Pancreas (tissue), 10 donors: ENCODE results near the gene CELF4. TPM values are rescaled to one million over a fixed set of nuclear protein-coding genes. Genes with fewer than 3 reads are reported as not detected.

Source experiments
- ATAC-seq, 4 donors: fragments of 200-7000 bp; cut with Tn5 transposase; one replicate each; pipeline versions ENCODE4 v1.8.0 to v1.9.1; 2020; ENCODE audit warnings: mild to moderate bottlenecking in 4 of 4, moderate library complexity in 4 of 4
- DNase-seq, 6 donors: peaks; one replicate each; pipeline ENCODE4 v3.0.0-alpha.2; 2020
- FAIRE-seq: peaks from 2 replicates; lab custom pipeline; 2012; peaks lifted over from hg19 to GRCh38; lab: Jason Lieb, UNC
- H3K27ac ChIP-seq, 4 donors: fragments of 200-600 bp; sonication (generic); 1 replicate in 3 of 4; 2 replicates in 1 of 4; pipeline versions ENCODE4 v1.5.0 to v1.8.0; 2020
- H3K27me3 ChIP-seq, 4 donors: fragments of 200-600 bp; one replicate each; pipeline ENCODE4 v1.8.0; 2021
- H3K36me3 ChIP-seq, 3 donors: fragments of 200-600 bp; sonication (generic) in 1 of 3; one replicate each; pipeline versions ENCODE4 v1.5.0 to v1.8.0; 2020 to 2021
- H3K4me1 ChIP-seq, 3 donors: fragments of 200-600 bp; one replicate each; pipeline ENCODE4 v1.8.0; 2021
- H3K4me3 ChIP-seq, 4 donors: fragments of 200-600 bp; sonication (generic) in 2 of 4; one replicate each; pipeline versions ENCODE4 v1.5.0 to v1.8.0; 2020 to 2021
- H3K9me3 ChIP-seq, 4 donors: fragments of 200-600 bp; one replicate each; pipeline ENCODE4 v1.8.0; 2021
- WGBS, 2 donors: extraction: QIAGEN DNeasy Blood & Tissue Kit; methylation state at CpG; one replicate each; pipeline ENCODE4 v1.1.7; 2013; 5-methylcytosine and 5-hydroxymethylcytosine counted together
- intact Hi-C, 3 donors: fragments of 100-400 bp; cut with DNase I; formaldehyde crosslinking; loops; one replicate each; pipeline versions ENCODE4 v1.11.1 to v1.14.2; 2022
- polyA plus RNA-seq, 2 donors: library from polyadenylated mRNA; stranded (reverse); fragments of 200-250 nt; gene quantifications; one replicate each; pipeline ENCODE4 v1.2.3, GENCODE V29; 2013
- total RNA-seq, 6 donors: library from RNA; stranded (reverse); fragmentation: NEBNext Ultra II Directional in 4 of 6; extraction: Animal tissue kit (Norgen Biotek cat#: 25700) in 4 of 6; gene quantifications; one replicate each; pipeline versions ENCODE4 v1.2.1 to v1.2.4, GENCODE V29; 2021 to 2023
- TF ChIP-seq, protein P1 (sequence below), 4 donors: fragments of 200-600 bp; sonication (generic) in 3 of 4; IDR thresholded peaks; one replicate each; pipeline versions ENCODE4 v1.5.0 to v1.8.0; 2021; ENCODE audit warnings: antibody characterized with exemption in 4 of 4
- donor health status: healthy with polysubstance abuse.
- donor health status: DM: no; HTN: no; CAD: no; lungs with moderate emphysema.
- donor health status: DM: no; HTN: no; CAD: no.
- donor health status: control.
- donor health status: control.
- donor health status: Bipolar disorder and iron deficiency.
- donor health status: DM: yes; HTN: yes; CAD: no.
- donor health status: DM: no; HTN: no; CAD: no.
- donor health status: DM: no; HTN: no; CAD: no.
- donor health status: DM: yes; HTN: yes; CAD: no.

The CELF4 gene
- total and polyA plus RNA-seq, 8 donors = 1.0 to 10.0 (median 2.8) TPM

DNA sequence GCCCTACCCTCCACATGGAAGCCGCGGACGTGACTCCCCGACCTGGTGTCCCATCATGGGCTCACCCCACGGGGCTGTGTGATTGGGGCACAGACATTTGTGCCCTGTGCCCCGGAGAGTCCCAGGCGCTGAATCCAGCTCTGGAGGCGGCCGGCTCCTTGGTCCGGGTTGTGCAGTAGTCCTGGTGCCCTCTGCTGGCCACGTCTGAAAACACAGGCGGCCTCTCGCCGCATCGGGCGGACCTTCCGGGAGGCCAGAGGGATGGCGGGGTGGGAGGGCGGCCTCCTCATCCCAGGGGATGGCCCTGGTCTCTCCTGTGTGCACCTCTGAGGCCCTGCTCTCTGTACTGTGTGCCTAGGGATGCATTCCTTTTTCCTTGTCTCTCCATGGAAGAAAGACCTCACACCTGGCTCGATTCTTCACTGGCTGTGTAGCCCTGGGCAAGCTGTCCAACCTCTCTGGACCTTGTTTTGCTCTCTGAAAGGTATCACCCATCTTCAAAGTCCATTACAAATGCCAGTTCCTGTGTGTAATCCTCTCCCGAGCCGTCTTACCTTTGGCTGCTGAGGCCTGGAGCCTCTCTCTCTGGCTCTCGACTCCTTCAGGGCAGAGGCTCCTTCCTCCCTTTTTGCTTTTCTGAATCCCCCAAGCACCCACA is 27.6 kb downstream of the CELF4 start:
- no peak for FAIRE-seq
- TF ChIP-seq, protein P1, sequence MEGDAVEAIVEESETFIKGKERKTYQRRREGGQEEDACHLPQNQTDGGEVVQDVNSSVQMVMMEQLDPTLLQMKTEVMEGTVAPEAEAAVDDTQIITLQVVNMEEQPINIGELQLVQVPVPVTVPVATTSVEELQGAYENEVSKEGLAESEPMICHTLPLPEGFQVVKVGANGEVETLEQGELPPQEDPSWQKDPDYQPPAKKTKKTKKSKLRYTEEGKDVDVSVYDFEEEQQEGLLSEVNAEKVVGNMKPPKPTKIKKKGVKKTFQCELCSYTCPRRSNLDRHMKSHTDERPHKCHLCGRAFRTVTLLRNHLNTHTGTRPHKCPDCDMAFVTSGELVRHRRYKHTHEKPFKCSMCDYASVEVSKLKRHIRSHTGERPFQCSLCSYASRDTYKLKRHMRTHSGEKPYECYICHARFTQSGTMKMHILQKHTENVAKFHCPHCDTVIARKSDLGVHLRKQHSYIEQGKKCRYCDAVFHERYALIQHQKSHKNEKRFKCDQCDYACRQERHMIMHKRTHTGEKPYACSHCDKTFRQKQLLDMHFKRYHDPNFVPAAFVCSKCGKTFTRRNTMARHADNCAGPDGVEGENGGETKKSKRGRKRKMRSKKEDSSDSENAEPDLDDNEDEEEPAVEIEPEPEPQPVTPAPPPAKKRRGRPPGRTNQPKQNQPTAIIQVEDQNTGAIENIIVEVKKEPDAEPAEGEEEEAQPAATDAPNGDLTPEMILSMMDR (IDR thresholded peaks at IDR 0.05) = peak; percentile 77 to 88 (median 86)
- Histone ChIP-seq H3K4me3 (no peak overlapping the region), H3K4me1 (no peaks in the 10 kb centered on the region), H3K36me3 (no peaks in the 10 kb centered on the region), H3K27me3 (peaks cover 0 to 10% (median 0%) of the 10 kb centered on the region in 4 donors), H3K27ac (no peak overlapping the region), H3K9me3 (no peaks in the 10 kb centered on the region)
- DNase-seq = peak; percentile 45 to 94 (median 80)
- ATAC-seq = peak; percentile 82 to 97 (median 92)
- intact Hi-C loops = loop anchor here in 1 of 3 donors (10.0 kb wide), 2 partner anchors 83 to 193 kb away; no protein-coding TSS in a partner anchor
- 10 to 11% methylated on average over 23 of the region's 23 CpGs for WGBS, 2 donors

DNA sequence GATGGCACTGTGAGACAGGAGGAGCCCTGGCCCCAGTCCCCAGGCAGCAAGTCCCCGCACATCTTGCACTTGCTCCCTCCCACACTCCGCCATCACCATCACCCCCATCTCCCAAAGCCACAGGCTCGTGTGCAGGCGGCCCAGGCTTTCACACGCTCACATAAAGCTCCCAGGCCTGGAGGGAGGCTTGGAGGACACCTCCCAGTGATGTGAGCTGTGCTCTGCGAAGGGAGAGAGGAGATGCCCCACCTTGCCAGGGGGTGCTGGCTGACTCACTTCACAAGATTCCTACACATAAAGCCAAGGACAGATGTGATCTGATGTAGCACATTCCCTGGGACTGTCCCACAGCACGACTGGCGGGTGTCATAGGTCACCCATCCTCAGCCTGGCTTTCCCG is 28.9 kb downstream of the CELF4 start:
- intact Hi-C loops = loop anchor here in 1 of 3 donors (10.0 kb wide), 2 partner anchors 82 to 192 kb away; no protein-coding TSS in a partner anchor
- H3K4me3 ChIP-seq = no peak overlapping the region
- no peak for DNase-seq
- H3K9me3 ChIP-seq = no peaks in the 10 kb centered on the region
- peaks cover 0 to 10% (median 0%) of the 10 kb centered on the region in 4 donors for H3K27me3 ChIP-seq
- TF ChIP-seq, protein P1 (IDR thresholded peaks at IDR 0.05) = no peak
- no peak for FAIRE-seq
- no peaks in the 10 kb centered on the region for H3K4me1 ChIP-seq
- 36 to 51% methylated on average over 9 of the region's 9 CpGs for WGBS, 2 donors
- H3K36me3 ChIP-seq = no peaks in the 10 kb centered on the region
- no peak for ATAC-seq
- no peak overlapping the region for H3K27ac ChIP-seq

DNA sequence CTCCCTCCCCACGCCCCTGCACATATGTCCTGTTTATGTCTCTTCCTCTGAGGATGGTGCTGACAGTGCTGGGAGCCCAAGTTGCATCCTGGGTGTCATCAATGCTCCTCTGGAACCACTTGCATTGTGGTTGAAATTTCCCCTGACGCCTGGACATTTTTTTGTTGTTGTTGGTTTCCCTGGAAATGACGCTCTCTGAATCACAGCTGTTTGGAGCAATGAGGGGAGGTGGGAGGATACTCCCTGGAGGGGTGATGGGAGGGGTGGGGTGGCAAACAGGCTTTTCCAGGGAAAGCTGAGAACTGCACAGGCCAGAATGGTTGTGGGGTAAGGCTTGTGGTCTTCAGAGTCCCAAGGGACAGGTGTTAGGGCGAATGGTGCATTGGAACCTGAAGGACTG is 29.6 kb downstream of the CELF4 start:
- Histone ChIP-seq H3K27me3 (peaks cover 0 to 10% (median 0%) of the 10 kb centered on the region in 4 donors), H3K4me1 (no peaks in the 10 kb centered on the region), H3K4me3 (no peak overlapping the region), H3K9me3 (no peaks in the 10 kb centered on the region), H3K36me3 (no peaks in the 10 kb centered on the region), H3K27ac (no peak overlapping the region)
- DNase-seq (no peak), FAIRE-seq (no peak), ATAC-seq (no peak)
- TF ChIP-seq, protein P1 (IDR thresholded peaks at IDR 0.05) = no peak
- 44 to 54% methylated on average over 4 of the region's 4 CpGs for WGBS, 2 donors
- intact Hi-C loops = loop anchor here in 1 of 3 donors (10.0 kb wide), 2 partner anchors 81 to 191 kb away; no protein-coding TSS in a partner anchor

DNA sequence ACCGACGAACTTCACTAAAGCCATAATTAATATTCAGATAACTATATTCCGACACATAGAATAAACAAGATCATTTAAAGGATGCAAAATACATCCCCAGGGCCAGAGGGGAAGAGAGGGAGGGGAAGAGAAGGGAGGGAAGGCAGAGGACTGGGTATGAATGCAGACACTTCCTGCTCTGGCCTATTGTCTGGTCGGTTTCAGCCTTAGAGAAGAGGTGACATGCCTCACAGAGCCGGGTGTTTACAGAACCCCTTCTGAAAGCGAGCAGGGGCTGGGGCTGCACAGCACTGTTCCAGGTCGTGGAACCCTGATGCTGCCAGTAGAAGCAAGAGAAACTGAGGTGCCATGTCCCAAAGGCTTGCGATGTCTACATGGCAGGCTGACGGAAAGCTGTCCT is 31.0 kb downstream of the CELF4 start:
- H3K4me3 ChIP-seq = no peak overlapping the region
- no peaks in the 10 kb centered on the region for H3K9me3 ChIP-seq
- H3K27me3 ChIP-seq = peaks cover 0 to 10% (median 0%) of the 10 kb centered on the region in 4 donors
- FAIRE-seq (no peak), DNase-seq (no peak), ATAC-seq (no peak)
- 40 to 42% methylated on average over 9 of the region's 9 CpGs for WGBS, 2 donors
- no peaks in the 10 kb centered on the region for H3K36me3 ChIP-seq
- intact Hi-C loops = loop anchor here in 1 of 3 donors (5.0 to 10.0 kb wide), 3 partner anchors 80 to 190 kb away; no protein-coding TSS in a partner anchor
- H3K27ac ChIP-seq = no peak overlapping the region
- TF ChIP-seq, protein P1 (IDR thresholded peaks at IDR 0.05) = no peak
- H3K4me1 ChIP-seq = no peaks in the 10 kb centered on the region
